ENCODE data around the gene HIBCH.
"Not testable (repeated sequence)": the region's sequence is repeated elsewhere in the genome, so short reads cannot be mapped to it uniquely, and the experiment has no call there.

Gene HIBCH

GRCh38 chr2:190223989-190224388, 95.6 kb downstream of the HIBCH start:
- not testable (repeated sequence) for DNase-seq

DNA sequence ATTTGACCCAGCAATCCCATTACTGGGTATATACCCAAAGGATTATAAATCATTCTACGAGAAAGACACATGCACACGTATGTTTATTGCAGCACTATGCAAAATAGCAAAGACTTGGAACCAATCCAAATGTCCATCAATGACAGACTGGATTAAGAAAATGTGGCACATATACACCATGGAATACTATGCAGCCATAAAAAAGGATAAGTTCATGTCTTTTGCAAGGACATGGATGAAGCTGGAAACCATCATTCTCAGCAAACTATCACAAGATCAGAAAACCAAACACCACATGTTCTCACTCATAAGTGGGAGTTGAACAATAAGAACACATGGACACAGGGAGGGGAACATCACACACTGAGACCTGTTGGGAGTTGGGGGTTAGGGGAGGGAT, 96.9 kb downstream of the HIBCH start:
- DNase-seq = not testable (repeated sequence)

- DNase-seq = no peak
These were observed 98.2 kb downstream of the HIBCH start for GRCh38 chr2:190221429-190221828.

DNA sequence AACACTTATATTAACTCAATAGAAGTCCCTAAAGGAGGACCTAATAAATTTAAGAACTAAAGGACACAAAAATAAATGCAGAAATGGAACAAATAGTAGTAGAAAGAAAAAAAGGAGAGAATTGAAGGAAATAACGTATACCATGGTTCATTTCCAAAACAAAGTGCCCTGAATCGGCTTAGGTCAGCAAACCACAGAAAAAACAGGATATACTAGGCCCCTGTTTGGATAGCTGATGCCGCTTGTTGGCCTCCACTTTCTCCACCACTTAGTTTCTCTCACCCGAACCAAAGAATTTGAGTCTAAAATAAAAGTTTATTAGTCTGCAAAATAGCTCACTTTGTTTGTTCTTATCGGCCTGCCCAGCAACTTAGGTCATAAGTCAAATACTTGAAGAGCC, 100.4 kb downstream of the HIBCH start:
- DNase-seq = no peak

DNA sequence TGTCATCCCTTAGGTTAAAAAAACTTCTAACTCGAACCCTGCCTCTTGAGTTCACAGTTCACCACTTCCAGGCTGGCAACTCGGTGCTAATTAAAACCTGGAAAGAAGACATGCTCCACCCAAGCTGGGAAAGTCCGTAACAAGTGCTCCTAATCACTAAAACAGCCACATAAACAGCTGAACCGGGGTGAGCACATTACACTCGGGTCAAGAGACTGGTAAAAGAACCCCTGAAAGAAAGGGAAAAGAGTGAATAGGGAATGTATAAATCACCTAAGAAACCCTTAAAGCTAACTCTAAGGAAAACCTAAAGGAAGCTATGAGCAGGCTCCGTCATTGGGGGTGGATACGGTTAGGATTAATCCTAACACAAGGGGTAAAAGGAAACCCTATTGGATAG, 102.0 kb downstream of the HIBCH start:
- DNase-seq = no peak

DNA sequence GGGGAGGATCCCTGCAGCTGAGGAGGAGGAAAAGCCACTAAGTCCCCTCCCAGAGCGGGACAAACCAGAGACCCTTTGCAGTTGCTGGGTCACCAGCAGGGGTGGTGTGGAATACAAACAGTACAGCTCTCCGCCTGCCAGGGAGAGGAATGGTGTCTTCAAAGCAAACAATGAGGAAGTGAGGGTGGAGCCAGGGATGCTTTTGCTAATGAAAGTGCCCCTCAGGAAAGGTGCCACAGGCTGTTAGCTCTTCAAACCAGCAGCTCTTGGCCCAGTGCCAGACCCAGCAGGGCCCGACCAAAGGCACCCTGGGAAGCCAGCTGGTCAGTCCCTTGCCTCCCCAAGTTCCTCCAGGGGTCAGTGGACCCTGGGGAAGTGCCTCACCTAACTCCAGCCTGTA, 102.8 kb downstream of the HIBCH start:
- DNase-seq = no peak

GRCh38 chr2:190215620-190216019, 104.0 kb downstream of the HIBCH start:
- no peak for DNase-seq

DNA sequence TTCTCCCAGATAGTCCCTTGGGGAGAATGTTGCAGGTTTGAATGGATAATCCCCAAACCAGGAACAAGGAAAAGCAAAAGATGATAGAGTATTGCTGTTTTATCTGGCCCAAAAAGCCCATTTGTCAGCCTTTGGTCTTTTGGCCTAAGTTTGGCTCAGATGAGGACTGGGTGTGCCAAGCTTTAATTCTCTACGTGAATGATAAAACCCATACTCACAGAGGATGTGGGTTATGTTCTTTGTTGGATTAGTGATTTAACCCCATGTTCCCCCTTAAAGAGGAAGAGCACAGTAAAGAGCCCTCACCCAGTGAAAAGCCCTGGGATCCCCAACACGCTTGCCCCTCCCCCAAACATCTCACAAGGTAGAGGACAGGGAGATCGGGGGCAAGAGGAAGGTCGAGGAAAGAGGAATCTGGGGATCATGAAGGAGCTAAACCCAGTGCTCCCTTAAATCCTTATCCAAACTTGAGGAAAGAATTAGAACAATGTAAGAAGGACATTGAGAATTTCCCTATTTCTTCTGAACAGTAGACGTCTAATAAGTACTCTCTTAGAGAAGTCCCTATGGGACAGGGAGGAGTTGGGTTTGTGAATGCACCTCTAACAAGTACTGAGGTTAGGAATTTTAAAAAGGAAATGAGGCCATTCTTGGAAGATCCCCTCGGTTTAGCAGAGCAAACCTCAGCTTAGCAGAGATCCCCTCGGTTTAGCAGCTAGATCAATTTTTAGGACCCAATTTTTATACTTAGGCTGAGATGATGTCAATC, 105.0 kb downstream of the HIBCH start:
- no peak for DNase-seq

GRCh38 chr2:190213441-190214335, 105.9 kb downstream of the HIBCH start:
- no peak for DNase-seq

DNA sequence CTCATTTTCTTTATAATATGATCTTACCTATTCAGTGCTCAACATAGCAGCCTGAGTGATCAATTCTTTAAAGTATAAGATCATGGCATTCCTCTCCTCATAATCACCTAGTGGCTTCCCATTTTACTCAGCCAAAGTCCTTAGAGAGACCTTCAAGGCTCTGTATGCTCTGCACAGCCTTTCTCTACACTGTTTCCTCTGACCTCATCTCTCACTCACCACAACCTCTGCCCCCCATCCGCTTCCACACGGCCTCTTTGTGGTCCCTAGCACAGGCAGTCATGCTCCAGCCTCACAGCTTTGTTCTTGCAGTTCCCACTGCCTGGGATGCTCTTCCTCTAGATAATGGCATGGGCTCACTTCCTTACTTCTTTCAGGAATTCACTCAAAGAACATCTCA, 109.2 kb downstream of the HIBCH start:
- no peak for DNase-seq

DNA sequence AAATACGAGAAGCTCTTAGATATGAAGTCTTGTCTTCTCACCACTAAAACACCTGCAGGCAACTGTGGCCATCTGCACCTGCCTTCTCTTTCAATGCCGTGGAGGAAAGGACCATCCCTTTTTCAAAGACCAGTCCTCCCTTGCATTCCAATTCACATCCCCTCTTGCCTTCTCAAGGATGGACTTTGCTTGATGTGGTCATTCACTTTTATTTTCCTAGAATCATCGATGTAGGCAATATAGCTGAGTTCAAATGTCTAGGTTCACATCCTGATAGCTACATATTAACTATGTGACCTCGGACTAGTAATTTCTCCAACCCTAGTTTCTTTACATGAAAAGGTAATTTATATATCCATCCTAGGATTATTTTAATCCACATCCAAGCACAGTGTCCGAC, 110.1 kb downstream of the HIBCH start:
- DNase-seq = no peak

- no peak for DNase-seq
These were observed 111.7 kb downstream of the HIBCH start for GRCh38 chr2:190207930-190208329.

DNA sequence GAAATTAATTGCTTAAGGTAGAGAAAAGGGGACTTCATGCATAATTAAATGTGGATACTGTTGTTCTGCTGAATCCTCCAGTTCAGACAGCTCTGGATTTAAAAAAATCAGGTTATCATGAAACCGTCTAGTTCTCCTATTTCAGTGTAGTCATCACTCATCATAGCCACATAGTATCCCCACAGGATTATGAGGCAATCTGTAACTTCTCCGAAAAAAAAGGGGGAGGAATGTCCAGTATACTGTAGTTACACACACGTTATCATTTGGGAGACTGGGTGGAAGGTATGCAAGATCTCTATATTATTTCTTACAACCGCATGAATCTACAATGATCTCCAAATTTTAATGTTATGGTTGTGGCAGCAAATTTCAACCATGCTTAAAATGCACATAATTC, 114.0 kb downstream of the HIBCH start:
- no peak for DNase-seq

GRCh38 chr2:190202604-190203003, 117.0 kb downstream of the HIBCH start:
- no peak for DNase-seq

DNA sequence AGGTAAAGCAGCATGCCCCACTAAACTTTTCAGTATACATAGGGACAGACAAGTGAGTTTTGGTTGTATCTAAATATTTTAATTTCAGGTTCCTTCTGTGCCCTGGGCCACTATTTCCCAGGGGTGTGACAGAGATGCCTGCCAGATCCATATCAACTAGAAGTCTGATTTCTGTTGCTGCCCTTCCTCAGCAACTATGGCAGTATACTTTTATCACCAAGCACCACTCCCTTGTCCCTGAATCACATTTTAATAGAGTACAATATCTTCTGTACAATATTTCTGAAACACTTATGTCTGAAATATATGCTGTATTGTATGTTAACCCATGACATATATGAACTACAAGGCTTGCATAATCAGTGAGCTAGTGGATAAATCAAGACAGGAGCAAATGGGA, 117.6 kb downstream of the HIBCH start:
- DNase-seq = no peak

- DNase-seq = no peak
These were observed 119.0 kb downstream of the HIBCH start for GRCh38 chr2:190200603-190201002.

GRCh38 chr2:190199530-190199929, 120.1 kb downstream of the HIBCH start:
- no peak for DNase-seq

DNA sequence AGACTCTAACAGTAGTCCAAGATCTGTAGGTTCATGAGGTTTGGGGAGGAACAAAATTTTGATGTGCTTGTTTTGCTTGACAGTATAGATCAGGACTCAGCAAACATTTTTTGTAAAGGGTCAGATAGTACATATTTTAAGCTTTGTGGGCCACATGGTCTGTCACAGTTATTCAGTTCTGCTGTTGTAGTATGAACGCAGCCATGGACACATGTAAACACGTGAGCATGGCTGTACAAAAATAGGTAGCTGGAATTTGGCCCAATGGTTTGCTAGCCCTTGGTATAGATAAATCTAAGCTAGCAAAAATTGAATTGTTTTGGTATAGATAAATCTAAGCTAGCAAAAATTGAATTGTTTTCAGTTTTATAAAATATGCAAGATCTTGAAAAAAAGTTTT, 120.5 kb downstream of the HIBCH start:
- DNase-seq = no peak

GRCh38 chr2:190197143-190197720, 122.4 kb downstream of the HIBCH start:
- DNase-seq = no peak

DNA sequence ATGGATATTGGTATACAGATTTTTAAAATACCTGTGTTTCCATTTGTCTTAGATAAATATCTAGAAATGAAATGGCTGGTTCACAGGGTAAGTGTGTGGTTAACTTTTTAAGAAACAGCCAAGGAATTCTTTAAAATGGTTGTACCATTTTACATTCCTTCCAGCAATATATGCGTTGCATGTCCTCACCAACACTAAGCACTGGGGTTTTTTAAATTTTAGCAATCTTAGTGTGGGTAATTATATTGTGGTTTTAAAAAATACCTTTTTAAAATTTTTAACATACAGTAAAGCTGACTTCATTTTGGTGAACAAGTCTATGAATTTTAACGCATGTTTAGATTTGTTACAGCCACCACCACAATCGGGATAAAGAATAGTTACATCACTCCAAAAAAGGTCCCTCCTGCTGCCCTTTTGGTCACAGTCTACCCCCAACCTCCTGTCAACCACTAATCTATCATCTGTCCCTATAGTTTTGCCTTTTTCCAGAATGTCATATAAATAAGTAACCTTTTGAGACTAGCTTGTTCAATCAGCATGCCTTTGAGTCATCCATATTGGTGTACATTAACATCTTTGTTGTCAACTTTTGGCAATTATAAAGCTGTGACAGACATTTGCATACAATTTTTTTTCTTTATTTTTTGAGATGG, 129.0 kb downstream of the HIBCH start:
- no peak for DNase-seq

- DNase-seq = no peak
These were observed 131.3 kb downstream of the HIBCH start for GRCh38 chr2:190188289-190188688.

DNA sequence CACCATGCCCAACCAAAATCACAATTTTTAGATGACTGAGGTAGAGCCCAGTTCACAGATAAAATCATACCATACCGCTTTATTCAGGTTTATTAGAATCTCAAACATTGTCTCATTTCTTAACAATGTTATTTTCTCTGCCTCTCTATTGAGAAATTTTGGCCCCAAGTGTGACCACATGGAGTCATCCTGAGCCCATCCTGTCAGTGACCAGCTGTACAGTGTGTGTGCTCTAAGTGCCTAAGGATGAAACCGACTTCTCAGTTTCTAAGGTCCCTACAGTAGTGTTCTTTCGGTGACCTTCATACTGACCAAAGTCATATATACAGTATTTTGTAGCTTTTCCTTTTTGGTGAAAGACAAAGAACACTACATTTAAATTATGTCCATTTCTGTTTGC, 133.4 kb downstream of the HIBCH start:
- DNase-seq = no peak

GRCh38 chr2:190185380-190185779, 134.2 kb downstream of the HIBCH start:
- DNase-seq = no peak

Data from KG1 (cell line).